Kidney (tissue), 14 donors: Measurements from ENCODE around the gene ATAD3C. TPM values are rescaled to one million over a fixed set of nuclear protein-coding genes. Genes with fewer than 3 reads are reported as not detected.
"Not testable (repeated sequence)": the region's sequence is repeated elsewhere in the genome, so short reads cannot be mapped to it uniquely, and the experiment has no call there.

ENCODE experiments used
- DNase-seq, 5 donors: peaks; one replicate each; pipeline ENCODE4 v3.0.0-alpha.2; 2013 to 2020
- FAIRE-seq: peaks from 2 replicates; lab custom pipeline; 2012; peaks lifted over from hg19 to GRCh38; lab: Jason Lieb, UNC
- H3K27ac ChIP-seq, 2 donors: one replicate each; pipeline ENCODE4 v1.7.0; 2013; ENCODE audit warnings: low read depth in 2 of 2, low read length in 2 of 2, inconsistent platforms in 1 of 2
- H3K27me3 ChIP-seq: one replicate; pipeline ENCODE4 v1.7.1; 2013; ENCODE audit warnings: low read length, inconsistent platforms; ENCODE audit not compliant: control insufficient read depth, insufficient read depth
- H3K36me3 ChIP-seq, 3 donors: one replicate each; pipeline versions ENCODE4 v1.7.0 to v1.7.1; 2013; ENCODE audit warnings: low read length in 3 of 3, control low read depth in 1 of 3, inconsistent platforms in 1 of 3; ENCODE audit not compliant: insufficient read depth in 3 of 3, control insufficient read depth in 2 of 3
- H3K4me1 ChIP-seq, 3 donors: one replicate each; pipeline versions ENCODE4 v1.7.0 to v1.7.1; 2013; ENCODE audit warnings: low read length in 3 of 3, inconsistent platforms in 1 of 3, low read depth in 1 of 3; ENCODE audit not compliant: control insufficient read depth in 2 of 3, insufficient read depth in 2 of 3
- H3K4me3 ChIP-seq, 3 donors: one replicate each; pipeline versions ENCODE4 v1.7.0 to v1.8.1; 2013; ENCODE audit warnings: low read length in 3 of 3, control low read depth in 1 of 3, inconsistent platforms in 1 of 3
- H3K9ac ChIP-seq, 3 donors: one replicate each; pipeline versions ENCODE4 v1.7.0 to v1.7.1; 2013; ENCODE audit warnings: low read length in 3 of 3, control low read depth in 1 of 3, inconsistent platforms in 1 of 3
- H3K9me3 ChIP-seq, 3 donors: one replicate each; pipeline versions ENCODE4 v1.7.0 to v1.7.1; 2013; ENCODE audit warnings: low read length in 3 of 3, control low read depth in 1 of 3, inconsistent platforms in 1 of 3; ENCODE audit not compliant: control insufficient read depth in 2 of 3, insufficient read depth in 1 of 3
- intact Hi-C: fragments of 100-400 bp; cut with DNase I; formaldehyde crosslinking; loops from one replicate; pipeline ENCODE4 v1.11.1; 2022
- polyA plus RNA-seq: library from polyadenylated mRNA; stranded (reverse); fragments of 350-450 nt; fragmentation: Illumina TruSeq; extraction: RNeasy Lipid Tissue Mini Kit (QIAGEN cat#74804); gene quantifications from one replicate; pipeline ENCODE4 v1.2.3, GENCODE V29; 2014; ENCODE audit warnings: low read depth, low replicate concordance; ENCODE audit not compliant: insufficient read depth
- total RNA-seq: library from RNA; stranded (reverse); fragmentation: NEBNext Ultra II Directional; extraction: Animal tissue kit (Norgen Biotek cat#: 25700); gene quantifications from one replicate; pipeline ENCODE4 v1.2.1, GENCODE V29; 2021
- TF ChIP-seq, protein P1 (sequence below): IDR thresholded peaks from 3 replicates; pipeline ENCODE4 v1.5.1; 2012; ENCODE audit warnings: mild to moderate bottlenecking, moderate library complexity, borderline replicate concordance; ENCODE audit not compliant: insufficient read depth; ENCODE audit errors: extremely low read depth
- donor health status: control.
- donor health status: control.
- donor health status: control.
- donor health status: control.
- donor health status: control.
- donor health status: DM: yes; HTN: yes; CAD: no.
- donor health status: Normal renal cell carcinoma (clear cell type).

Gene ATAD3C
- total and polyA plus RNA-seq, 2 donors from 2014 or later: 10.0 to 14.3 TPM

DNA sequence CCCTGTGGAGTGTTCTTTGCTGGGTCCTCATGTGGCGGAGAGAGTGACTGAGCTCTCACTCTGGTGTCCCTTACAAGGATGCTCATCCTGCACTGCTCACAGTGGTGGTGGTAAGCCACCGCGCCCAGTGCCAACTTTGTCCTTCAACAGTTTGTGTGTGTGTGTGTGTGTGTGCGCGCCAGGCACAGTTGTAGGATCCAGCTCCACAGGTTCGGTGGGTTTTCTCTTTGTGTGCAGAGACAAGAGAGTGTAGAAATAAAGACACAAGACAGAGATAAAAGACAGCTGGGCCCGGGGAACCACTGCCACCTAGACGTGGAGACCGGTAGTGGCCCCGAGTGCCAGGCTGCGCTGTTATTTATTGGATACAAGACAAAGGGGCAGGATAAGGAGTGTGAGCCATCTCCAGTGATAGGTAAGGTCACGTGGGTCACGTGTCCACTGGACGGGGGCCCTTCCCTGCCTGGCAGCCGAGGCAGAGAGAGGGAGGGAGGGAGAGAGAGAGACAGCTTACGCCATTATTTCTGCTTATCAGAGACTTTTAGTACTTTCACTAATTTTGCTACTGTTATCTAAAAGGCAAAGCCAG lies 55.4 kb downstream of the ATAD3C start:
- peak overlapping the region in 1 of 3 donors; percentile 18 for H3K4me3 ChIP-seq
- peak overlapping the region in 1 of 2 donors; percentile 51 for H3K27ac ChIP-seq
- H3K36me3 ChIP-seq, H3K4me1 ChIP-seq, FAIRE-seq, H3K9me3 ChIP-seq, H3K9ac ChIP-seq, intact Hi-C loops, H3K27me3 ChIP-seq: not testable (repeated sequence)
- TF ChIP-seq, protein P1, sequence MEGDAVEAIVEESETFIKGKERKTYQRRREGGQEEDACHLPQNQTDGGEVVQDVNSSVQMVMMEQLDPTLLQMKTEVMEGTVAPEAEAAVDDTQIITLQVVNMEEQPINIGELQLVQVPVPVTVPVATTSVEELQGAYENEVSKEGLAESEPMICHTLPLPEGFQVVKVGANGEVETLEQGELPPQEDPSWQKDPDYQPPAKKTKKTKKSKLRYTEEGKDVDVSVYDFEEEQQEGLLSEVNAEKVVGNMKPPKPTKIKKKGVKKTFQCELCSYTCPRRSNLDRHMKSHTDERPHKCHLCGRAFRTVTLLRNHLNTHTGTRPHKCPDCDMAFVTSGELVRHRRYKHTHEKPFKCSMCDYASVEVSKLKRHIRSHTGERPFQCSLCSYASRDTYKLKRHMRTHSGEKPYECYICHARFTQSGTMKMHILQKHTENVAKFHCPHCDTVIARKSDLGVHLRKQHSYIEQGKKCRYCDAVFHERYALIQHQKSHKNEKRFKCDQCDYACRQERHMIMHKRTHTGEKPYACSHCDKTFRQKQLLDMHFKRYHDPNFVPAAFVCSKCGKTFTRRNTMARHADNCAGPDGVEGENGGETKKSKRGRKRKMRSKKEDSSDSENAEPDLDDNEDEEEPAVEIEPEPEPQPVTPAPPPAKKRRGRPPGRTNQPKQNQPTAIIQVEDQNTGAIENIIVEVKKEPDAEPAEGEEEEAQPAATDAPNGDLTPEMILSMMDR: peak; percentile 48
- DNase-seq: peak in 4 of 5 donors; percentile 82 to 92 (median 85)

DNA sequence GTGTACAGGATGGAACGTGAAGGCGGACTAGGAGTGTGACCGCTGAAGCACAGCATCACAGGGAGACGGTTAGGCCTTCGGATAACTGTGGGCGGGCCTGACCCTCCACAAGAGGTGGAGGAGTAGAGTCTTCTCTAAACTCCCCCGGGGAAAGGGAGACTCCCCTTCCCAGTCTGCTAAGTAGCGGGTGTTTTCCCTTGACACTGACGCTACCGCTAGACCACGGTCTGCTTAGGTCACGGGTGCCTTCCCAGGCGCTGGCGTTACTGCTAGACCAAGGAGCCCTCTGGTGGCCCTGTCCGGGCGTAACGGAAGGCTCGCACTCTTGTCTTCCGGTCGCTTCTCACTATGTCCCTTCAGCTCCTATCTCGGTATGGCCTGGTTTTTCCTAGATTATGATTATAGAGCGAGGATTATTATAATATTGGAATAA lies 55.9 kb downstream of the ATAD3C start:
- H3K4me1 ChIP-seq, H3K36me3 ChIP-seq, H3K9me3 ChIP-seq, H3K27me3 ChIP-seq, H3K9ac ChIP-seq, intact Hi-C loops: not testable (repeated sequence)
- Histone ChIP-seq H3K27ac (peak overlapping the region in 1 of 2 donors; percentile 51), H3K4me3 (peak overlapping the region in 1 of 3 donors; percentile 18)
- FAIRE-seq (peak; percentile 25), DNase-seq (peak in 1 of 5 donors; percentile 29)

DNA sequence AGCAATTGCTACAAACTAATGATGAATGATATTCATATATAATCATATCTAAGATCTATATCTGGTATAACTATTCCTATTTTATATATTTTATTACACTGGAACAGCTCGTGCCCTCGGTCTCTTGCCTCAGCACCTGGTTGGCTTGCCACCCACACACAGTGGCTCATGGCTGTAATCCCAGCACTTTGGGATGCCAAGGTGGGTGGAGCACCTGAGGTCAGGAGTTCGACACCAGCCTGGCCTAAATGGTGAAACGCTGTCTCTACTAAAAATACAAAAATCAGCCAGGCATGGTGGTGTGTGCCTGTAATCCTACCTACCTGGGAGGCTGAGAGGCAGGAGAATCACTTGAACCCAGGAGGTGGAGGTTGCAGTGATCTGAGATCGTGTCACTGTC lies 56.3 kb downstream of the ATAD3C start:
- intact Hi-C loops, DNase-seq, H3K4me3 ChIP-seq, H3K4me1 ChIP-seq, H3K36me3 ChIP-seq, H3K9me3 ChIP-seq, H3K27ac ChIP-seq, H3K9ac ChIP-seq, FAIRE-seq, H3K27me3 ChIP-seq: not testable (repeated sequence)

DNA sequence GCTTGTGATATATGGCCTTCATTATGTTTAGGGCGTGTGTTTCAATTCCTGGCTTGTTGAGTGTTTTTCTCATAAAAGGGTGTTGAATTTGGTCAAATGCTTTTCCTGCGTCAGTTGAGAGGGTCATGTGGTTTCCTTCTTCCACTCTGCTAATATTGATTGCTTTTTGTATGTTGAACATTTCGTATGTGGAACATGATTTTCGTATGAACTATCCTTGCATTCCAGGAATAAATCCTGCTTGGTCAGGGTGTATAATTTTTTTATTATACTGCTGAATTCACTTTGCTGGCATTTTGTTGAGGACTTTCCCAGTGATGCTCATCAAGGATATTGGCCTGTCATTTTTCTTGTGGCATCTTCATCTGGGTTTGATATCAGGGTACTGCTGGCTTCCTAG lies 57.8 kb downstream of the ATAD3C start:
- Histone ChIP-seq H3K36me3 (no peaks in the 10 kb centered on the region), H3K9ac (no peak overlapping the region), H3K4me1 (peaks cover 3 to 10% (median 3%) of the 10 kb centered on the region in 3 donors), H3K4me3 (no peak overlapping the region), H3K9me3 (no peaks in the 10 kb centered on the region), H3K27ac (no peak overlapping the region), H3K27me3 (no peaks in the 10 kb centered on the region)
- FAIRE-seq: no peak
- TF ChIP-seq, protein P1: no peak
- intact Hi-C loops: no loop called here
- no peak for DNase-seq

DNA sequence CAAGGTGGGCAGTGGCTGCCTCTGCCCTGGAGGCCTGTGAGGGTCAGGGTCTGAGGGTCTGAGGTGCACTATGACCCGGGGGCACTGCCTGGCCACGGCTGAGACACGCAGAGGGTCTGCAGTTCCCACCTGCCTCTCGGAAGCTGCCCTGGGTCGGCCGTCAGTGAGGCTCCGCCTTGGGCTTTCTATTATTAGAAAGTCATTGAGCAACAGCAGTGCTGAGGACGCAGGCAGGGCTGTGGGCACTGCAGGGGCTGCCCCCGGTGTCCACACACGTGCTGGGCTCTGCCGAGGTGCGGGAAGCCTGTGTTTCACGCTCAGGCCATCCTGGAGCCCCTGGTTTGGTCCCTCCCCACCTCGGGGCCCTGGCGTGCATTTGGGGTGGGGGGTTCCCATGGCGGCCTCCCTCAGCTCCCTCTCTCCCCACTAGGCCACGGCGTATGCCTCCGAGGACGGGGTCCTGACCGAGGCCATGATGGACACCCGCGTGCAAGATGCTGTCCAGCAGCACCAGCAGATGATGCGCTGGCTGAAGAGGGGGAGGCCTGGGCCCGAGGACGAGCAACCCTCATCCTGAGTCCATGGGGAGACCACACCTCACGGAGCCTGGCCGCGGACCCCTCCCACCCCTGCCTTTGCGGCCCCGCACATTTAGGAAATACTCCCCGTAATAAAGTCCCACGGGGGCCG lies 59.4 kb downstream of the ATAD3C start:
- DNase-seq, H3K9ac ChIP-seq, FAIRE-seq, H3K9me3 ChIP-seq, H3K4me3 ChIP-seq, H3K27me3 ChIP-seq, H3K27ac ChIP-seq, intact Hi-C loops, H3K36me3 ChIP-seq: not testable (repeated sequence)
- peaks cover 3 to 10% (median 3%) of the 10 kb centered on the region in 3 donors for H3K4me1 ChIP-seq

DNA sequence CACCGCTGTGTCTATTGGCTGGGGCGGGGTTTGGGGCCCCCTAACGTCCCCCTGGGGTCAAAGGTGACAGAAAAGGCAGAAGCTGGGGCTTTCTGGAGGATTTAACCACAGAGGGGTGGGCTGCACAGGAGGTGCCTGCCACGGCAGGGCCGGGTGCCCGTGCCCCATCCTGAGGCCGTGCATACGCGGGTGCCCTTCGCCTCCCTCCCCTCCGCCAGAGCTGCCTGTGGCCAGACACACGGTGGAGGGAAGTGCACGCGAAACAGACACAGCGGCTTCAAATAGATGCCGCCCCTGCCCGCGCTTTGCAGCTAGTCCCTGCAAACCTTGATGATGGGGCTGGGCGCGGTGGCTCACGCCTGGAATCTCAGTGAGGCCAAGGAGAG lies 60.0 kb downstream of the ATAD3C start:
- DNase-seq, FAIRE-seq, H3K9me3 ChIP-seq, H3K4me3 ChIP-seq, H3K36me3 ChIP-seq, H3K9ac ChIP-seq, H3K27ac ChIP-seq, intact Hi-C loops, H3K27me3 ChIP-seq: not testable (repeated sequence)
- H3K4me1 ChIP-seq: peaks cover 3 to 10% (median 3%) of the 10 kb centered on the region in 3 donors
